GM06990 (cell line): Measurements from ENCODE around the gene INPP5F.

Source experiments
- DNase-seq: peaks from one replicate; pipeline ENCODE4 v3.0.0-alpha.2; 2011; ENCODE audit not compliant: insufficient read length; ENCODE audit errors: extremely low read depth
- H3K27me3 ChIP-seq: replicated peaks from 2 replicates; pipeline ENCODE4 v1.6.0; 2011; ENCODE audit warnings: low read length; ENCODE audit not compliant: control insufficient read depth, insufficient read depth
- H3K36me3 ChIP-seq: 2 replicates; pipeline ENCODE4 v1.5.1; 2011; ENCODE audit warnings: low read length; ENCODE audit not compliant: control insufficient read depth, insufficient read depth
- H3K4me3 ChIP-seq: replicated peaks from 2 replicates; pipeline ENCODE4 v1.5.1; 2011; ENCODE audit warnings: low read depth, mild to moderate bottlenecking, control low read depth, low read length
- TF ChIP-seq, protein P1 (sequence below): IDR thresholded peaks from 2 replicates; pipeline ENCODE4 v1.5.1; 2011; ENCODE audit warnings: low read length, control low read depth, mild to moderate bottlenecking, inconsistent platforms; ENCODE audit not compliant: insufficient read depth, poor library complexity, severe bottlenecking

The INPP5F gene

DNA sequence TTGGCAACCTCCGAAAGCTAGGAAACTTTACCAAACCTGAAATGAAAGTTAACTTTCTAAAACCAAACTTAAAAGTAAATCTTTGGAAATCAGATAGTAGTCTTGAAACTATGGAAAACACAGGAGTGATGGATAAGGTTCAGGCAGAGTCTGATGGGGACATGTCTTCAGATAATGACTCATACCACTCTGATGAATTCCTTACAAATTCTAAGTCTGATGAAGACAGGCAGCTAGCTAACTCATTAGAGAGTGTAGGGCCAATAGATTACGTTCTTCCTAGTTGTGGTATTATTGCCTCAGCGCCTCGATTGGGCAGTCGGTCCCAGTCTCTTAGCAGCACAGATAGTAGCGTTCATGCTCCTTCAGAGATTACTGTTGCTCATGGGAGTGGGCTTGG, 100.9 kb downstream of the INPP5F start:
- Histone ChIP-seq H3K4me3 (no peak overlapping the region), H3K27me3 (no peaks in the 10 kb centered on the region), H3K36me3 (peaks cover 5% of the 10 kb centered on the region)
- TF ChIP-seq, protein P1, sequence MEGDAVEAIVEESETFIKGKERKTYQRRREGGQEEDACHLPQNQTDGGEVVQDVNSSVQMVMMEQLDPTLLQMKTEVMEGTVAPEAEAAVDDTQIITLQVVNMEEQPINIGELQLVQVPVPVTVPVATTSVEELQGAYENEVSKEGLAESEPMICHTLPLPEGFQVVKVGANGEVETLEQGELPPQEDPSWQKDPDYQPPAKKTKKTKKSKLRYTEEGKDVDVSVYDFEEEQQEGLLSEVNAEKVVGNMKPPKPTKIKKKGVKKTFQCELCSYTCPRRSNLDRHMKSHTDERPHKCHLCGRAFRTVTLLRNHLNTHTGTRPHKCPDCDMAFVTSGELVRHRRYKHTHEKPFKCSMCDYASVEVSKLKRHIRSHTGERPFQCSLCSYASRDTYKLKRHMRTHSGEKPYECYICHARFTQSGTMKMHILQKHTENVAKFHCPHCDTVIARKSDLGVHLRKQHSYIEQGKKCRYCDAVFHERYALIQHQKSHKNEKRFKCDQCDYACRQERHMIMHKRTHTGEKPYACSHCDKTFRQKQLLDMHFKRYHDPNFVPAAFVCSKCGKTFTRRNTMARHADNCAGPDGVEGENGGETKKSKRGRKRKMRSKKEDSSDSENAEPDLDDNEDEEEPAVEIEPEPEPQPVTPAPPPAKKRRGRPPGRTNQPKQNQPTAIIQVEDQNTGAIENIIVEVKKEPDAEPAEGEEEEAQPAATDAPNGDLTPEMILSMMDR = no peak
- no peak for DNase-seq

DNA sequence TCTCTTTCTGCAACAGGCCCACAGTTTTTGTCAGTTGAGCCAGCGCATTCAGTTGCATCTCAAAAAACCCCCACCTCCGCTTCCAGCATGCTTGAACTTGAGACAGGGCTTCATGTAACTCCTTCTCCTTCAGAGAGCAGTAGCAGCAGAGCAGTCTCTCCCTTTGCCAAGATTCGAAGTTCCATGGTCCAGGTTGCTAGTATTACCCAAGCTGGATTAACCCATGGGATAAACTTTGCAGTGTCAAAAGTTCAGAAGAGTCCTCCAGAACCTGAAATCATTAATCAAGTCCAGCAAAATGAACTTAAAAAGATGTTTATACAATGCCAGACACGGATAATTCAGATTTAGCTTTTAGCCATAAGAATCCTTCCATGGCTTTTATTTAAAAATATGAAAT, 101.6 kb downstream of the INPP5F start:
- no peak for DNase-seq
- peaks cover 5% of the 10 kb centered on the region for H3K36me3 ChIP-seq
- H3K27me3 ChIP-seq = no peaks in the 10 kb centered on the region
- H3K4me3 ChIP-seq = no peak overlapping the region
- TF ChIP-seq, protein P1 = no peak

- H3K27me3 ChIP-seq = no peaks in the 10 kb centered on the region
- no peak overlapping the region for H3K4me3 ChIP-seq
- DNase-seq = no peak
- peaks cover 7% of the 10 kb centered on the region for H3K36me3 ChIP-seq
- TF ChIP-seq, protein P1 = no peak
Observed at GRCh38 chr10:119829429-119829828, 103.6 kb downstream of the INPP5F start.

DNA sequence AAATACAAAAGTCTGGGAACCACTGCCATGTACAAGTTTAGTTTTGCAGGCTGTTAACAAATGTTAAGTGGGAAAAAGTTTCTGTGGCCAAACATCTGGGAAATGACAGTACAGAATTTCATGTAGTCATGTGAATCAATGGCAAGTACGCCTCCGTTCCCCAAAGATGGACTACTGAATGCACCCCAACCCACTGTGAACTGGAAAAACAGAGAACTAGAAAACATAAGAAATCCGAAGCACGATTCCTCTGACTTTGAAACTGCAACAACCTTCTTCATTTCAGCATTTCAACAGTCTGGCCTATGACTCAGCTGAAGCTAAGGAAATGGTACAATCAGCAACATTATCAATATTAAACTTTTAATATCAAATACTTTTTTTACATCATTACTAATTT, 105.0 kb downstream of the INPP5F start:
- H3K27me3 ChIP-seq = no peaks in the 10 kb centered on the region
- TF ChIP-seq, protein P1 = no peak
- peaks cover 10% of the 10 kb centered on the region for H3K36me3 ChIP-seq
- DNase-seq = no peak
- H3K4me3 ChIP-seq = no peak overlapping the region

DNA sequence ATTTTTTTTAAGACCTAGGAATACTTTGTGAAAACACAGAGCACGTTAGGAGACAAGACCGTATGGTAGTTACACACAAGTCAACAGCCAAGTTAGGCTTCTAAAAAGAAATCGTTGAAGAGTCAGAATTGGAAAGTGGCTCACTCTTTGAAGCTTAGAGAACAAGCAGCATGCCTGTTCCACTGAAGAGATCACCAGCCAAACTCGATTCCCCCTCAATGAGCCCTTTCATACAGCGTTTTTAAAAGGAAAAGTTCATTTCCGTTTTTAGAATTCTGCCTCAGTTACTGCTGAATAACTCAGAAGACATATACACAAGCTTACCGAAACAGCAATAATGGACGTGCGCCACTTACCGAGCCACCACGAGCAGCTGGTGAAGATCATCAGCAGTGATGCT, 105.8 kb downstream of the INPP5F start:
- Histone ChIP-seq H3K36me3 (peaks cover 12% of the 10 kb centered on the region), H3K4me3 (no peak overlapping the region), H3K27me3 (no peaks in the 10 kb centered on the region)
- TF ChIP-seq, protein P1 = no peak
- no peak for DNase-seq

- DNase-seq = no peak
- no peak overlapping the region for H3K4me3 ChIP-seq
- H3K36me3 ChIP-seq = peaks cover 12% of the 10 kb centered on the region
- TF ChIP-seq, protein P1 = no peak
- no peaks in the 10 kb centered on the region for H3K27me3 ChIP-seq
Observed at GRCh38 chr10:119832951-119833350, 107.1 kb downstream of the INPP5F start.
